Measurements from ENCODE around the gene ROM1. TPM values are rescaled to one million over a fixed set of nuclear protein-coding genes. Genes with fewer than 3 reads are reported as not detected.

Gene ROM1
- total RNA-seq, 1 donor = 6.5 TPM

DNA sequence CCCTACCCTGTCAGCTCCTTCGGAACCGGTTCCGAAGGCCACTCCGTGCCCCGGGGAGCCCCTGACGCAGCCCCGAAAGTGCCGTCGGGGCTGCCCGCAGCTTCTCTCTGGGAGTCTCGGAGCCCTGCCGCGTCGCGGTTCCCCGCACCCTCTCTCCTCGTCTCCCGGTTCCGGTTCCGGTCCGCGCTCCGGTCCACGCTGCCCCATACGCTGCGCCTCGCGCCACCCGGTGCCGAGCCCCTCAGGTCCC, 12.0 kb upstream of the ROM1 start:
- DNase-seq (ENCODE audit: insufficient read length, low spot score, missing footprints) = peak; percentile 89
- peak overlapping the region; percentile 96 for H3K4me2 ChIP-seq (ENCODE audit: insufficient read depth, low read length)
- peak overlapping the region; percentile 83 for H3K27ac ChIP-seq (ENCODE audit: low read depth, low read length)
- peak overlapping the region; percentile 96 for H3K4me3 ChIP-seq (ENCODE audit: insufficient read depth, low read length)
- H2AFZ ChIP-seq (ENCODE audit: low read length) = peak overlapping the region; percentile 59
- TF ChIP-seq, protein P1, sequence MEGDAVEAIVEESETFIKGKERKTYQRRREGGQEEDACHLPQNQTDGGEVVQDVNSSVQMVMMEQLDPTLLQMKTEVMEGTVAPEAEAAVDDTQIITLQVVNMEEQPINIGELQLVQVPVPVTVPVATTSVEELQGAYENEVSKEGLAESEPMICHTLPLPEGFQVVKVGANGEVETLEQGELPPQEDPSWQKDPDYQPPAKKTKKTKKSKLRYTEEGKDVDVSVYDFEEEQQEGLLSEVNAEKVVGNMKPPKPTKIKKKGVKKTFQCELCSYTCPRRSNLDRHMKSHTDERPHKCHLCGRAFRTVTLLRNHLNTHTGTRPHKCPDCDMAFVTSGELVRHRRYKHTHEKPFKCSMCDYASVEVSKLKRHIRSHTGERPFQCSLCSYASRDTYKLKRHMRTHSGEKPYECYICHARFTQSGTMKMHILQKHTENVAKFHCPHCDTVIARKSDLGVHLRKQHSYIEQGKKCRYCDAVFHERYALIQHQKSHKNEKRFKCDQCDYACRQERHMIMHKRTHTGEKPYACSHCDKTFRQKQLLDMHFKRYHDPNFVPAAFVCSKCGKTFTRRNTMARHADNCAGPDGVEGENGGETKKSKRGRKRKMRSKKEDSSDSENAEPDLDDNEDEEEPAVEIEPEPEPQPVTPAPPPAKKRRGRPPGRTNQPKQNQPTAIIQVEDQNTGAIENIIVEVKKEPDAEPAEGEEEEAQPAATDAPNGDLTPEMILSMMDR (IDR thresholded peaks at IDR 0.05; ENCODE audit: extremely low read depth, low read depth, low read length) = no peak
- peaks cover 27% of the 10 kb centered on the region for H3K4me1 ChIP-seq (ENCODE audit: insufficient read depth, low read length)
- peaks cover 43% of the 10 kb centered on the region for H3K79me2 ChIP-seq (ENCODE audit: insufficient read depth, low read length)
- H3K36me3 ChIP-seq (ENCODE audit: insufficient read depth, low read length) = peaks cover 57% of the 10 kb centered on the region
- peaks cover 27% of the 10 kb centered on the region for H4K20me1 ChIP-seq (ENCODE audit: insufficient read depth, low read length)
- no peaks in the 10 kb centered on the region for H3K27me3 ChIP-seq (ENCODE audit: insufficient read depth, low read length)
- H3K9me3 ChIP-seq (ENCODE audit: low read depth, low read length) = no peaks in the 10 kb centered on the region

DNA sequence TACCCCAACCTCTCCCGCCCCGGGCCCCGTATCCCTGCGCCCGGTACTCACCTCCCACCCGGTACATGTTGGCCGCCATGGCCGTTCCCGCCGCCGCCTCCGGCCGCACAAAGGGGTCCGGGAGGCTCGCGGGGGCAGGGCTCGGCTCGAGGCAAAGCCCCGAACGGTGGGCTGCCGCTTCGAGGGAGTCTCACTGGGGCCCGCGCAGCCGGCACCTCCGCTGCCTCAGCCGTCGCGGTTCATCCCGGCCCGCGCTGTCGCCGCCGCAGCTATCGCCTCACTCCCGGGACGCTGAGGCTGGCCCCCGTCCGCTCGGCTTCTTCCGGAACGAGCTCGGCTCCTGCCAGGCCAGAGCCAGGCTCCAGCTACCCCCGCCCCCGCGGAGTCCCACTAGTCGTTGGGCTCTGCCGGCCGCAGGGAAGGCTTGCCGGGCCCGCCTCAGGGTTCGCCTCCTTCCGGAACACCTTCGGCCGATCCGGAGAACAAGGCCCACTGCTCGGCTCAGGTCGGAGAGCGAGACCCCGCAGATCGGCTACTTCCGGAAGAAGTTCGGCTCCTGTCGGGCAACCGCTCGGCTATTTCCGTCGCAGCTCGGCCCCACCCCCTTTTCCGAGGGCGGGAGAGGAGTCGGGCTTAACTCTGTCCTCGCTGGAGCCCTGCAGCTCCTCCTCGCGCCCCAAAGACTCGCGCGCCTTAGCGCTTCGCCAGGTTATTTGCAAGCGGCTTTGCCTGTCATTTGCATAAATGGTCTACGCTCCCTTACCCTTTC, 11.5 kb upstream of the ROM1 start, which contains the start of gene MTA2:
TSS of gene MTA2 (minus strand) at position 494 of the 769 bp plus-strand sequence. CDS start at position 79, 415 bp downstream.
- H3K27me3 ChIP-seq (ENCODE audit: insufficient read depth, low read length) = no peaks in the 10 kb centered on the region
- H3K9me3 ChIP-seq (ENCODE audit: low read depth, low read length) = no peaks in the 10 kb centered on the region
- H4K20me1 ChIP-seq (ENCODE audit: insufficient read depth, low read length) = peaks cover 27% of the 10 kb centered on the region
- peaks cover 42% of the 10 kb centered on the region for H3K79me2 ChIP-seq (ENCODE audit: insufficient read depth, low read length)
- peak; percentile 99 for DNase-seq (ENCODE audit: insufficient read length, low spot score, missing footprints)
- peak within 1 kb of the TSS; percentile 96 for H3K4me3 ChIP-seq (ENCODE audit: insufficient read depth, low read length)
- peak within 1 kb of the TSS; percentile 59 for H2AFZ ChIP-seq (ENCODE audit: low read length)
- TF ChIP-seq, protein P1 (IDR thresholded peaks at IDR 0.05; ENCODE audit: extremely low read depth, low read depth, low read length) = no peak
- H3K36me3 ChIP-seq (ENCODE audit: insufficient read depth, low read length) = peaks cover 56% of the 10 kb centered on the region
- peak within 1 kb of the TSS; percentile 83 for H3K27ac ChIP-seq (ENCODE audit: low read depth, low read length)
- peak within 1 kb of the TSS; percentile 96 for H3K4me2 ChIP-seq (ENCODE audit: insufficient read depth, low read length)
- H3K4me1 ChIP-seq (ENCODE audit: insufficient read depth, low read length) = peaks cover 27% of the 10 kb centered on the region

DNA sequence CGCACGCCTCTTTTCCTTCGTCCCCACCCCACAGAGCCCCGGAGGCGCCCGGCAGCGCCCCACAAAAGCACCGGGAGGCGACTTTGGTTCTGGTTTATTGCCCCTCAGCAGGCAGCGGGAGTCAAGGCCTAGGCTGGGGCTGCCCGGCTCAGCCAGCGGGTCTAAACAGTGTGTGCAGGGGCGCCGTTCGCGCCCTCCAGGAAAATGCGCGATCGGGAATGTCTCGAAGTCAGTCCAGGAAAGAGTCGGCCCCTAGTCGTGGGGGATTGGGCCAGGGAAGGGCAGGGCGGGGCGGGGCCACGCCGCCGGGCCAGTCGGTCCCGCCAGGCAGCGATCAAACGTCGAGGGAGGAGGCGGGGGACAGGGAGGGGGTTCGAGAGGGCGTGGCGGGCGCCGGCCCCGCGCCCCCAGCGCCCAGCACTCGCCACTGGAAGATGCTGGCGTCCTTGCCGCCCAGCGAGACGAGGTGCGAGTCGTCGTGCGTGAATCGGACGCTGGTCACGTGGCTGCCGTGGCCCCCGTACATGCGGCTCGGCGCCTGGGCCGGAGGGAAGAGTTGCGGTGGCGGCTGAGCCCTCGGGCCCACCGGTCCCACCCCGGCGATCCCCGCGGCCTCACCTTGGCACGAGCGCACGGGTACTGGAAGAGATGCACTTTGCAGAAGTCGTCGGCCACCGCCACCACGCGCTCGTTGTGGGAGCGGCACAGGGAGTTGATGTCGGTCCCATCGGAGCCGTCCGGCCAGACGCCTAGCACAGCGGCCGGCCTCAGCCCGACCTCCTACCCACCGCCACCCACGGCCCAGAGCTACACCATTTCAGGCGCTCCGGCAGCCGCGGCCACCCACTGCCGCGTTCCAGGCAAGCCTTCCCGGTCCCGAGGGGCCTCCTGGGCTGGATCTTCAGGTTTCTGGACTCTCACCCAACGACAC, 10.7 kb upstream of the ROM1 start:
- H4K20me1 ChIP-seq (ENCODE audit: insufficient read depth, low read length) = peaks cover 27% of the 10 kb centered on the region
- no peaks in the 10 kb centered on the region for H3K9me3 ChIP-seq (ENCODE audit: low read depth, low read length)
- peak overlapping the region; percentile 1 for H3K27ac ChIP-seq (ENCODE audit: low read depth, low read length)
- H3K4me3 ChIP-seq (ENCODE audit: insufficient read depth, low read length) = peak overlapping the region; percentile 96
- H3K4me2 ChIP-seq (ENCODE audit: insufficient read depth, low read length) = peak overlapping the region; percentile 96
- H3K79me2 ChIP-seq (ENCODE audit: insufficient read depth, low read length) = peaks cover 37% of the 10 kb centered on the region
- no peaks in the 10 kb centered on the region for H3K27me3 ChIP-seq (ENCODE audit: insufficient read depth, low read length)
- peak overlapping the region; percentile 56 for H2AFZ ChIP-seq (ENCODE audit: low read length)
- TF ChIP-seq, protein P1 (IDR thresholded peaks at IDR 0.05; ENCODE audit: extremely low read depth, low read depth, low read length) = no peak
- H3K4me1 ChIP-seq (ENCODE audit: insufficient read depth, low read length) = peaks cover 27% of the 10 kb centered on the region
- DNase-seq (ENCODE audit: insufficient read length, low spot score, missing footprints) = peak; percentile 96
- H3K36me3 ChIP-seq (ENCODE audit: insufficient read depth, low read length) = peaks cover 52% of the 10 kb centered on the region

DNA sequence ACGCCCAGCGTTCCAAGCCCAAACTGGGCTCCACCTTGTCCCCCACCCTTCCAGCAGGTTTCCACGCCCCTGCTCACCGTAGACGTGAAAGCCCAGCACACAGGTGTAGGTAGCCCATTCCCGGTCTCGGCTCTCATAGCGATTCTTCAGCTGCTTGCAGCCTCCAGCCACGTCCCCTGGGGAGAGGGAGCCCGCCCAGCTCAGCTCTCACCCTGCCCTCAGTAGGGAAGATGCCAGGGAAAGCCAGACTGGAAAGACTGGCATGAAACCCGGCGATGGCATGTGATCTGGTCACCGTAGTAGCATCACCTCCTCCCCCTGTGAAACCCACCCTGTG, 10.0 kb upstream of the ROM1 start:
- H2AFZ ChIP-seq (ENCODE audit: low read length) = no peak overlapping the region
- peaks cover 27% of the 10 kb centered on the region for H3K4me1 ChIP-seq (ENCODE audit: insufficient read depth, low read length)
- no peak overlapping the region for H3K27ac ChIP-seq (ENCODE audit: low read depth, low read length)
- TF ChIP-seq, protein P1 (IDR thresholded peaks at IDR 0.05; ENCODE audit: extremely low read depth, low read depth, low read length) = no peak
- peak overlapping the region; percentile 96 for H3K4me2 ChIP-seq (ENCODE audit: insufficient read depth, low read length)
- H3K36me3 ChIP-seq (ENCODE audit: insufficient read depth, low read length) = peaks cover 52% of the 10 kb centered on the region
- no peaks in the 10 kb centered on the region for H3K9me3 ChIP-seq (ENCODE audit: low read depth, low read length)
- peak overlapping the region; percentile 96 for H3K4me3 ChIP-seq (ENCODE audit: insufficient read depth, low read length)
- peaks cover 31% of the 10 kb centered on the region for H3K79me2 ChIP-seq (ENCODE audit: insufficient read depth, low read length)
- no peak for DNase-seq (ENCODE audit: insufficient read length, low spot score, missing footprints)
- H4K20me1 ChIP-seq (ENCODE audit: insufficient read depth, low read length) = peaks cover 22% of the 10 kb centered on the region
- no peaks in the 10 kb centered on the region for H3K27me3 ChIP-seq (ENCODE audit: insufficient read depth, low read length)

All from osteoblast (primary cell).